Neural crest cell (in vitro differentiated cells): ENCODE data around the gene TP53AIP1. TPM values are rescaled to one million over a fixed set of nuclear protein-coding genes. Genes with fewer than 3 reads are reported as not detected.

Experiments
- DNase-seq: peaks from one replicate; pipeline ENCODE4 v3.0.0; 2021; ENCODE audit warnings: low read depth, mixed read lengths, low spot score
- H3K27ac Mint-ChIP-seq: one replicate; pipeline ENCODE4 v1.8.0; 2021; ENCODE audit warnings: mild to moderate bottlenecking, mixed read lengths; ENCODE audit not compliant: unreplicated experiment
- H3K27me3 Mint-ChIP-seq: 2 replicates; pipeline ENCODE4 v1.8.0; 2021; ENCODE audit warnings: low read depth, mild to moderate bottlenecking, mixed read lengths
- H3K36me3 Mint-ChIP-seq: 2 replicates; pipeline ENCODE4 v1.8.0; 2021; ENCODE audit warnings: low read depth, mild to moderate bottlenecking, mixed read lengths
- H3K4me1 Mint-ChIP-seq: 2 replicates; pipeline ENCODE4 v1.8.0; 2021; ENCODE audit warnings: mixed read lengths
- H3K4me3 Mint-ChIP-seq: one replicate; pipeline ENCODE4 v1.8.0; 2021; ENCODE audit warnings: mild to moderate bottlenecking, mixed read lengths
- H3K9me3 Mint-ChIP-seq: 2 replicates; pipeline ENCODE4 v1.8.0; 2021; ENCODE audit warnings: mixed read lengths
- long read RNA-seq: library from polyadenylated mRNA; unstranded; transcript quantifications from one replicate; pipeline ENCODE4 v2.0.0, GENCODE V29; 2020
- total RNA-seq: library from RNA; stranded (reverse); gene quantifications from 2 replicates; pipeline ENCODE4 v1.2.1, GENCODE V29; 2021
- TF ChIP-seq, protein P1 (sequence below): fragments of 200-600 bp; sonication (generic); conservative IDR thresholded peaks from 2 replicates; pipeline ENCODE4 v1.5.0; 2021; ENCODE audit warnings: antibody characterized with exemption, mild to moderate bottlenecking

TP53AIP1 gene, protein sequence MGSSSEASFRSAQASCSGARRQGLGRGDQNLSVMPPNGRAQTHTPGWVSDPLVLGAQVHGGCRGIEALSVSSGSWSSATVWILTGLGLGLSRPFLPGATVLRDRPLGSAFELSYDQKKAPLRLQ
- 0.25 TPM in 1 of 2 replicates, not detected in the other for total RNA-seq
- long read RNA-seq, partial matches to known transcripts: 0 of 2 reads
- long read RNA-seq, other reads (novel, unspliced or antisense): 2 of 2 reads

DNA sequence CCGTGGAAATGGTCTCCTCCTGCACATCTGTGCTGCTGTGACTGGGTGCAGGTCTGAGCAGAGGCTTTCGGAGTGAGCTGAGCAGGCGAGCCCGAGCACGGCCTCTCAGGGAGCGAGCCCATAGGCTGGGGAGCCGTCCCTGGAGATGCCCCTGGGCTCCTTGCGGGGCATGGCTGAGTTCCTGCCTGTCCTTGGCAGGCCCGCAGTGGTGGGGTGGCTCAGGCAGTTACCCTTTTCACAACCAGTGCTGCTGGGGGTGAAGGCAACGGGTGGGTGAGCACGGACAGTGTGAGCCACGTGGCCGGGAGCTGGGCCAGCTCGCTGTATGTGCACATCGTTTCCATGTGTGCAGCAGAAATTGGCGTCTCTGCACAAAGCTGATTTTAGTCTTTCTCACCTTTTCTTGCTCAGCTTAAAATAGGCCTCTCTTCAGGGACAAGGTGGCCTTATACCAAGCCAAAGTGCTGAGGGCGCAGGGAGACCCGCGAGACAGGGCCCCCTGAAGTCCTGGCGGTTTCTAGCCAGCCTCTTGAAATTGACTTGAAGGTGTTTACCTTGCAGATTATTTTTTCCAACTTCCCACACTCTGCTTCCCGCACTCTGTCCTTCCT lies at the start of gene TP53AIP1:
Gene TP53AIP1 (minus strand): TSS at position 55 of the 611 bp plus-strand sequence. CDS start 5,053 bp downstream, outside the sequence.
- peaks cover 19% of the 10 kb centered on the region for H3K4me1 Mint-ChIP-seq
- no peaks in the 10 kb centered on the region for H3K36me3 Mint-ChIP-seq
- TF ChIP-seq, protein P1, sequence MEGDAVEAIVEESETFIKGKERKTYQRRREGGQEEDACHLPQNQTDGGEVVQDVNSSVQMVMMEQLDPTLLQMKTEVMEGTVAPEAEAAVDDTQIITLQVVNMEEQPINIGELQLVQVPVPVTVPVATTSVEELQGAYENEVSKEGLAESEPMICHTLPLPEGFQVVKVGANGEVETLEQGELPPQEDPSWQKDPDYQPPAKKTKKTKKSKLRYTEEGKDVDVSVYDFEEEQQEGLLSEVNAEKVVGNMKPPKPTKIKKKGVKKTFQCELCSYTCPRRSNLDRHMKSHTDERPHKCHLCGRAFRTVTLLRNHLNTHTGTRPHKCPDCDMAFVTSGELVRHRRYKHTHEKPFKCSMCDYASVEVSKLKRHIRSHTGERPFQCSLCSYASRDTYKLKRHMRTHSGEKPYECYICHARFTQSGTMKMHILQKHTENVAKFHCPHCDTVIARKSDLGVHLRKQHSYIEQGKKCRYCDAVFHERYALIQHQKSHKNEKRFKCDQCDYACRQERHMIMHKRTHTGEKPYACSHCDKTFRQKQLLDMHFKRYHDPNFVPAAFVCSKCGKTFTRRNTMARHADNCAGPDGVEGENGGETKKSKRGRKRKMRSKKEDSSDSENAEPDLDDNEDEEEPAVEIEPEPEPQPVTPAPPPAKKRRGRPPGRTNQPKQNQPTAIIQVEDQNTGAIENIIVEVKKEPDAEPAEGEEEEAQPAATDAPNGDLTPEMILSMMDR: no peak
- no peaks in the 10 kb centered on the region for H3K9me3 Mint-ChIP-seq
- peaks cover 5% of the 10 kb centered on the region for H3K27me3 Mint-ChIP-seq
- no peak within 1 kb of the TSS for H3K4me3 Mint-ChIP-seq
- DNase-seq: no peak
- no peak within 1 kb of the TSS for H3K27ac Mint-ChIP-seq

DNA sequence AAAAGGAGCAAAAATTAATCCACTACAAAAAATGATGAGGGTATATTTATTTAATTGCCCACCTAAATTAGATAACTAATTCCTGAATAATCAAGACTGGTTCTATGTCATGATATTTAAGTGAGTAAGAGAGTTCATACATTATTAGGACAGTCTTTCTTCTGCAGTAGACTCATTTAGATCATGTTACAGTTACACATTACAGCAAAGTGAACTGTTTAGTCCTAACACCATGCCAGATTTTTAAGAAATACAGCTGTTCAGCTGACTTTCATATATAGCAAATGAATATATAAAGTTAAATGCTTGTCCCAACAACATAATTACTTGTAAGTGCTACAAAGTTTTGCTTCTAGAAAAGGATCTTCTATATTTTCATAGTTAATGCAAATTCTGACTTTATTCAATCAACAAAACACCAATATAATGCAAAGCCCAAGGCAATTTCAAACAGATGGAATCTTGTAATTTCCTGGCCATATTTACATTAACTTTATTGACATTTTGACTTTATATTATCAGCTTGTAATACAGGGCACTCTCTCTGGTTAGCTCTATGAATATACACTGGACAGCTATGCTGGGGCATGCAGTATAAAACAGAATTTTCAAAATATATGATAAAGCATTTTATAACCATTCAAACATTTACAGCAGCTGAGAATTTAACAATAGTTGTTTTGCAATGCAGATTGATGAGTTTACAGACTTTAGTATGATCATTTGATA lies 45.7 kb upstream of the TP53AIP1 start:
- DNase-seq: no peak
- Mint-ChIP-seq H3K9me3 (no peaks in the 10 kb centered on the region), H3K36me3 (peaks cover 3% of the 10 kb centered on the region), H3K4me1 (no peaks in the 10 kb centered on the region), H3K27me3 (no peaks in the 10 kb centered on the region), H3K4me3 (no peak overlapping the region), H3K27ac (no peak overlapping the region)
- TF ChIP-seq, protein P1: no peak

DNA sequence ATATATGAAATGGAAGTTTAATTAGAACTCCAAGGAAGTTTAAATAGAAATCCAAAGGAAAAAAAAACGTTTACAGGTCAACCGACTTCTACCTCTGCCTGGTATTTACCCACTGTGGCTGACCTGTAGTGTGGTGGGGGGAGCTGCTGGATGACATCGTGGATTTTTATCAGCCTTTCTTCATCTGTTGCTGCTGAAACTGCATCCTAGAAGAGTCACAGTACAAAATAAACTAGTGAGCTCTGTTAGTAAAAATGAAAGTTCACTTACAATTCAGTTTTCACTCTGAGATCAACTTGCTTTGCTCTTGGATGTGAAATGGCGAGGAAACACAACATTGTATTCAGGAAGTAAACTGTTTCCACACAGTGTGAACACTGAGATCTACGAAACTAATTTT lies 43.2 kb upstream of the TP53AIP1 start:
- Mint-ChIP-seq H3K27me3 (no peaks in the 10 kb centered on the region), H3K4me3 (no peak overlapping the region), H3K27ac (no peak overlapping the region), H3K4me1 (no peaks in the 10 kb centered on the region), H3K36me3 (peaks cover 3% of the 10 kb centered on the region), H3K9me3 (no peaks in the 10 kb centered on the region)
- DNase-seq: no peak
- TF ChIP-seq, protein P1: no peak

DNA sequence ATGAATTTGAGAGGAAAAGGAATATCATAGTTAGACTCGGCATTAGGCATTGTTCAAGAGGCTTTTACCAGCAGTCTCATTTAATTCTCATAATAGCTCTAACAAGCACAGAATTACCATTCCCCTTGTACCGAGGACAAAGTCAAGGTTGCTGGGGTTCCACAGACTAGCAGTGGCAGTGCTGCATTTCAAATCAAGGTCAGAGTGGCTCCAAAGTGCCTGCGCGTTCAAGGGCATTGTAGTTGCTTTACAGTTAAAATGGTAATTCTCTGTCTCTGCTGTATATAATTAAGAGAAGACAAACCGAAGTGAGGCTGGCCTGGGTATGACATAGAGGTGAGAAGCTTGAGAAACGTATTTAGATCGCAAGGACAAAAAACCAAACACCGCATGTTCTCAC lies 40.4 kb upstream of the TP53AIP1 start:
- no peaks in the 10 kb centered on the region for H3K4me1 Mint-ChIP-seq
- TF ChIP-seq, protein P1: no peak
- H3K9me3 Mint-ChIP-seq: no peaks in the 10 kb centered on the region
- no peaks in the 10 kb centered on the region for H3K27me3 Mint-ChIP-seq
- no peak overlapping the region for H3K27ac Mint-ChIP-seq
- H3K4me3 Mint-ChIP-seq: no peak overlapping the region
- no peaks in the 10 kb centered on the region for H3K36me3 Mint-ChIP-seq
- no peak for DNase-seq

DNA sequence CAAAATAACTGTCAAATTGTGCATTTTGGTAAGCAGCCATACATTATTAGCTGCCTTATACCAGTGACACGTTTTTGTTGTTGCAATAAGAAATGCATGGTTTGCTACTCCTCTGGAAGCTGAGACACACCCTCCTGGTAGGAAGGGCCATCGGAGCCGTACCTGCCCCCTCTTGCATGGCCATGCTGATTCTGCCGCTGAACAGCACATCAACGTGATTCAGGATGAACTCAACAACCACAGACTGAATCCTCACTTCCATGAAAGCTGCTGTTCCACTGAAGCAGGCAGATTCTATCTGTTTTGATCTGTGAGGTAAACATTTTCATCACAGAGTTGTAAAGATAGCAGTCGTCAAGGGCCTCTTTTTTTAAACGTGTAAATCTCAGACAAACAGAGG lies 38.6 kb upstream of the TP53AIP1 start:
- Mint-ChIP-seq H3K4me1 (no peaks in the 10 kb centered on the region), H3K9me3 (no peaks in the 10 kb centered on the region), H3K27me3 (no peaks in the 10 kb centered on the region), H3K4me3 (no peak overlapping the region), H3K36me3 (peaks cover 4% of the 10 kb centered on the region), H3K27ac (no peak overlapping the region)
- no peak for DNase-seq
- TF ChIP-seq, protein P1: no peak
